C4-2B (cell line): ENCODE results near the gene STING1.

Source experiments
- H3K27ac ChIP-seq: fragments of 450-650 bp; 2 replicates; pipeline ENCODE4 v1.5.1; 2017
- ZFX ChIP-seq: fragments of 450-650 bp; IDR thresholded peaks from 2 replicates; pipeline ENCODE4 v1.6.1; 2017
- TF ChIP-seq, protein P1 (sequence below): fragments of 450-650 bp; conservative IDR thresholded peaks from 2 replicates; pipeline ENCODE4 v1.5.1; 2017; ENCODE audit warnings: mild to moderate bottlenecking

STING1 gene

DNA sequence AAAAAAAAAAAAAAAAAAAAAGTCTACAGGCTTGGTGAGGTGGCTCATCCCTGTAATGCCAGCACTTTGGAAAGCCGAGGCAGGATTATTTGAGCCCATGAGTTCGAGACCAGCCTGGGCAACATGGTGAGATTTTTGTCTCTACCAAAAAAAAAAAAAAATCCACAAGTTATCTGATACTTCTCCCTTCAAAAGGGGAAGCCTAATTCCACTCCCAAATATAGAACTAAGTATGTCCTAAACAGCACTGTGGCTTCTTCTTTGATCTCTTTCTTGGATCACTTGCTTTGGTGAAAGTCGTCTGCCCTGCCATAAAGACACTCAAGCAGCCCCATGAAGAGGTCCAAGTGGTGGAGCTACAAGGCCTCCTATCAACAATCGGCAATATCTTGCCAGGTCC lies 18.8 kb upstream of the STING1 start:
- H3K27ac ChIP-seq = no peak overlapping the region
- TF ChIP-seq ZFX = no peak
- TF ChIP-seq, protein P1, sequence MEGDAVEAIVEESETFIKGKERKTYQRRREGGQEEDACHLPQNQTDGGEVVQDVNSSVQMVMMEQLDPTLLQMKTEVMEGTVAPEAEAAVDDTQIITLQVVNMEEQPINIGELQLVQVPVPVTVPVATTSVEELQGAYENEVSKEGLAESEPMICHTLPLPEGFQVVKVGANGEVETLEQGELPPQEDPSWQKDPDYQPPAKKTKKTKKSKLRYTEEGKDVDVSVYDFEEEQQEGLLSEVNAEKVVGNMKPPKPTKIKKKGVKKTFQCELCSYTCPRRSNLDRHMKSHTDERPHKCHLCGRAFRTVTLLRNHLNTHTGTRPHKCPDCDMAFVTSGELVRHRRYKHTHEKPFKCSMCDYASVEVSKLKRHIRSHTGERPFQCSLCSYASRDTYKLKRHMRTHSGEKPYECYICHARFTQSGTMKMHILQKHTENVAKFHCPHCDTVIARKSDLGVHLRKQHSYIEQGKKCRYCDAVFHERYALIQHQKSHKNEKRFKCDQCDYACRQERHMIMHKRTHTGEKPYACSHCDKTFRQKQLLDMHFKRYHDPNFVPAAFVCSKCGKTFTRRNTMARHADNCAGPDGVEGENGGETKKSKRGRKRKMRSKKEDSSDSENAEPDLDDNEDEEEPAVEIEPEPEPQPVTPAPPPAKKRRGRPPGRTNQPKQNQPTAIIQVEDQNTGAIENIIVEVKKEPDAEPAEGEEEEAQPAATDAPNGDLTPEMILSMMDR = no peak

DNA sequence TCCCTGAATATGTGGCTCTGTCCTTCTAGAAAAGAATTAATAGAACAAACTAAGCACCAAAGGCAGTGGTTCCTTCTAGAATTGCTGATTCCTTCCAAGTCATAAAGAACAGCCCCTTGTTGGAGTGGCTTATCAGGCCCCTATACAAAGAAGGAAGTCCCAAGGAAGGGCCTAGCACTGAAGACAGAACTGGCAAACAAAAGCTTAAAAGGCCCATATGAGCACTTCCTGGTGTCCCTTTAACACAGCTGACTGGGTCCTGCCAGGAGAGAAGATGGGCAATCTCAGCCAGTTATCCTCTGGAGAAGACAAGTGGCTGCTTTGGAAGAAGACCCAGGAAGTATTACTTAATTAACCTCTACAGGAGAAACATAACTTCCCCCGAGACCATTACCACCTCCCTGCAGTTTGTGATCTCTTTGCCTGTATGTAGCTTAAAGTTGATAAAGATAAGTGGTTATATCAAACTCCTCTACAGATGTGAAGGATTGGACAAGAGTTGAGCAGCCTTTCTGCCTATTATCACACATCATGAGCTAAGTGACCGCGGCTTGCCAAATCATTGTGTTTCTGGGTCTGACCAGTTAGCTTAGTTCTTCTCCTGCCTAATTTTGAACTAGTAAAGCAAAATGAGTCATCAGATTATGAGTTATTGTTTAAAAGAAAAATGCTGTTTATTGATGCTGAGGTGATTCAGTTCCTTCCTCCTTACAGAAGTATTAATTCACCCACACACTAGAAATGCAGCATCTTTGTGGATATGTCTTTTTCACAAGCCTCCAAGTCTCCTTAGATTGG lies 13.3 kb upstream of the STING1 start:
- TF ChIP-seq, protein P1 = no peak
- TF ChIP-seq ZFX = no peak
- no peak overlapping the region for H3K27ac ChIP-seq

DNA sequence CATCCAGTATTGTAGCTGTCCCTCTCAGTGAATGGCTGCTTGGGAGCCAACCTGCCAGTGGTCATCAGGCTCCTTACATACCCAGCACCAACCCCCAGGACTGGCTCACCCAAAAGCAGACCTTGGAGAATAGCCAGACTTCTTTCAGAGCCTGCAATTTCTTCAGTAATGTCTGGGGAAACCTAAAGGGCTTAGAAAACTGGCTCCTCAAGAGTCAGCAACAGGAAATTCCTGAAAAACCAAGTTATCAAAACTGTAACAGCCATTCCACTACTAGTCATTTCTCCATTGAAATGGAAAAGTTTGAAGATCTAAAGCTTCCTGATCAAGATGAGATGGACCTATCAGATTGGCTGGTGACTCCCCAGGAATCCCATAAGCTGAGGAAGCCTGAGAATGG lies 12.3 kb upstream of the STING1 start:
- no peak for TF ChIP-seq ZFX
- TF ChIP-seq, protein P1 = no peak
- no peak overlapping the region for H3K27ac ChIP-seq

DNA sequence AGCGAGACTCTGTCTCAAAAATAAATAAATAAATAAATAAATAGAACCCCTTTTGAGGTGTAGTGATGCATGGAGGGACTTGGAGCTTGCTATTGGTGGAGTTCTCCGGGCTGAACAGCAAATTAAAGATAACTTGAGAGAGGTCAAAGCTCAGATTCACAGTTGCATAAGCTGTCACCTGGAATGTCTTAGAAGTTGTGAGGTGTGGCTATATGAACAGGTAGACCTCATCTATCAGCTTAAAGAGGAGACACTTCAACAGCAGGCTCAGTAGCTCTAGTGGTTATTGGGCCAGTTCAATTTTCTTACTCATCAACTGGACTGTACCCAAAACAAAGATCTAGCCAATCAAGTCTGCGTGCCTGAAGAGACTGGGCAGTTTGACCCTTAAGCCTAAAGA lies 11.7 kb upstream of the STING1 start:
- H3K27ac ChIP-seq = no peak overlapping the region
- no peak for TF ChIP-seq ZFX
- TF ChIP-seq, protein P1 = no peak

DNA sequence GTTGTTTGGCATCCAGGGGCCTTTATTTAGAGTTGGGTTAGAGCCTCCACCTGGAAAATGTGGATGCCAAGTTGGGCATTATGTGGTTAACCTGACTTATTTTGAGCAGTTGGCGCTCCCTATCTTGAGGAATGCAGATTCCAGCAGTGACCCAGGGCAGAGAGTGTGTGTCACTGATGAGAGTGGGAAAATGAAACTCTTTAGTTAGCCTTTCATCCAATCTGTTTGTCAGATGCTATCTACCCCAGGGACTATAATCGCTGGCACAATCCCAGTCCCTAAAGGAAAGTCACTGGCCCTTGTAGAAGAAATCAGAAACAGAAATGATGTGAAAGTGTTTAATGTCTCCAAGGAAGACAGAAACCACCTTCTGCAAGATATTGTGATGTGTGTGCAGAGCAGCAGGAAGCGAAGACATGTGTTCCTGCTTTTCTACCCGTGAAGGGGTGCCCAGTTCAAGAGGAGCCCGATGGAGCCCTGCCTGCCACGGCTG lies 10.2 kb upstream of the STING1 start:
- TF ChIP-seq, protein P1 = no peak
- H3K27ac ChIP-seq = no peak overlapping the region

DNA sequence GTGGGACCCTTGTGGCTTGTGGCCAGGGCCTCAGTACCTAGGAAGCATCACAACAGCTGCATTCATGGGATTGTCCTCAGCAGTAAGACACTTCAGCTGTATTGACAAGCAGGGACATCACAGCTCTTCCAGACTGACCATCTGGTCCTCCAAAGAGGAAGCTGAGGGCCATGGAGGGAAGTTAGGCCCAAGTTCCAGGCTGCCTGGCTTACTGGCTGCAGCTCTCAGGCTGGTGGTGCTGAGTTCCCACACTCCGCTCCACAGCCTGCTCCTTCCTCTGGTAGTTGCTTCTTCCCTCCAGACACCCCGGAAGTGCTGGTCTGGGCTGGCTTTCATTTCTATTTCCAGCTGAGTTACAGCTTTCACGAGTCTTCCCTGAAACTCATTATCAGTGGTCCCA lies 5.7 kb upstream of the STING1 start:
- no peak overlapping the region for H3K27ac ChIP-seq
- TF ChIP-seq ZFX = no peak
- TF ChIP-seq, protein P1 = no peak

DNA sequence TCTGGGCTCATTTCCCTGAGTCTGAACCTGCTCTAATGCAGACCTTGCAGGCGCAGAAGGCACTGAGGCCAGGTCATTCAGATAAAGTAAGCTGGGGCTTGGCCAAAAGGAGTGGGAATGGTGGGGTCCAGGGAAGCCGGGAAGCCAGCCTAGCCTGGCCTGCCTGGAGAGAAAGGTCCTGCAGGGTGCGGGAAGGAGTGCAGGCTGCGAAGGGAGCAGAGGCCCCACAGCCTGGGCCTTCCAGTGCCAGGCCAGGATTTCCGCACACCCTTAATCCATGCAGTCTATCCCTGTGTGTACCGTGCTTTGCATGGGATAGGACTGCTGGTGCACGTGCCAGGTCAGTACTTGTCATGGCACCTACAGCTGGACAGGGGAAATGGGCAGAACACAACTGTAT lies 3.6 kb upstream of the STING1 start:
- no peak overlapping the region for H3K27ac ChIP-seq
- TF ChIP-seq, protein P1 = no peak
- TF ChIP-seq ZFX = no peak

DNA sequence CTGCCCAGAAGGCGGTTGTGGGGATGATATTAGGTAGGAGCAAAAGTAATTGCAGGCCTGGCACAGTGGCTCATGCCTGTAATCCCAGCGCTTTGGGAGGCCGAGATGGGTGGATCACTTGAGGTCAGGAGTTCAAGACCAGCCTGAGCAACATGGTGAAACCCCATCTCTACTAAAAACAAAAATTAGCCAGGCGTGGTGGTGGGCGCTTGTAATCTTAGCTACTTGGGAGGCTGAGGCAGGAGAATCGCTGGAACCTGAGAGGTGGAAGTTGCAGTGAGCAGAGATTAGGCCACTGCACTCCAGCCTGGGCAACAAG lies 291 bp upstream of the STING1 start:
- H3K27ac ChIP-seq = peak overlapping the region; percentile 48; the same call in 1 of the 2 replicates
